ENCODE data around the gene RALA.

Gene RALA

GRCh38 chr7:39614299-39614698 is 9.1 kb upstream of the RALA start:
- no peak for DNase-seq

GRCh38 chr7:39615350-39615975 is 7.9 kb upstream of the RALA start:
- peak; percentile 45 for DNase-seq

- DNase-seq = peak; percentile 67
Observed at GRCh38 chr7:39616138-39616537, 7.2 kb upstream of the RALA start.

- peak; percentile 79 for DNase-seq
Observed at GRCh38 chr7:39617005-39617404, 6.4 kb upstream of the RALA start.

- no peak for DNase-seq
Observed at GRCh38 chr7:39618868-39619267, 4.5 kb upstream of the RALA start.

GRCh38 chr7:39620486-39620885 is 2.9 kb upstream of the RALA start:
- DNase-seq = peak; percentile 59

- DNase-seq = peak; percentile 97
Observed at GRCh38 chr7:39621261-39621660, 2.1 kb upstream of the RALA start.

- DNase-seq = peak; percentile 45
Observed at GRCh38 chr7:39621784-39622411, 1.5 kb upstream of the RALA start.

- no peak for DNase-seq
Observed at GRCh38 chr7:39622609-39623008, 763 bp upstream of the RALA start.

- DNase-seq = peak; percentile 33
Observed at GRCh38 chr7:39623732-39624441, 515 bp downstream of the RALA start.

- no peak for DNase-seq
Observed at GRCh38 chr7:39624442-39624807, 1.1 kb downstream of the RALA start.

- DNase-seq = peak; percentile 51
Observed at GRCh38 chr7:39624935-39625694, 1.7 kb downstream of the RALA start.

GRCh38 chr7:39631736-39632308 is 8.4 kb downstream of the RALA start:
- peak; percentile 37 for DNase-seq

GRCh38 chr7:39633563-39634477 is 10.4 kb downstream of the RALA start:
- DNase-seq = no peak

- no peak for DNase-seq
Observed at GRCh38 chr7:39634478-39634805, 11.1 kb downstream of the RALA start.

GRCh38 chr7:39637400-39637799 is 14.0 kb downstream of the RALA start:
- no peak for DNase-seq

- DNase-seq = no peak
Observed at GRCh38 chr7:39637963-39638485, 14.7 kb downstream of the RALA start.

GRCh38 chr7:39642896-39643295 is 19.5 kb downstream of the RALA start:
- no peak for DNase-seq

GRCh38 chr7:39644170-39644569 is 20.8 kb downstream of the RALA start:
- DNase-seq = peak; percentile 81

GRCh38 chr7:39645482-39646407 is 22.4 kb downstream of the RALA start:
- no peak for DNase-seq

- no peak for DNase-seq
Observed at GRCh38 chr7:39647816-39648215, 24.4 kb downstream of the RALA start.
